Measurements from ENCODE around the gene VPS26B.
"Not testable (repeated sequence)": the region's sequence is repeated elsewhere in the genome, so short reads cannot be mapped to it uniquely, and the experiment has no call there.

Gene VPS26B

DNA sequence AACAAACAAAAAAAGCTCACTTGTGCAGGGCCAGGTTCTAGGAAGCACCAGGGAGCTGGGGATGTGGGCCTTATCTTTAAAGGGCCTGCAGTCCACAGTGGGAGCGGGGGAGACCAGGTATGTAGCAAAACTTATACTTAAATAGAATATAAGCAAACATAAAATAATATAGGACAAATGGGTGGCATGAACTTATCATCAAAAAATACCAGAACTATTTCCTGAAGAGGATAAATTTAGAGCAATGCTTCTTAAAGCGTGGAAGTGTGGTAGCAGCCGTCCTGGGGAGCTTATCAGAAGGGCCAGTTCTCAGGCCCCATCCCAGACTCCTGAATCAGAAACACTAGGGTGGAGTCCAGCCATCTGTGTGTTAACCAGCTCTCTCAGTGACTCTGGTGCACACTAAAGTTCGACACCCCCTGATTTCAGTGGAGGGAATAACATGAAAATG, 9.3 kb downstream of the VPS26B start:
- no peak for DNase-seq

DNA sequence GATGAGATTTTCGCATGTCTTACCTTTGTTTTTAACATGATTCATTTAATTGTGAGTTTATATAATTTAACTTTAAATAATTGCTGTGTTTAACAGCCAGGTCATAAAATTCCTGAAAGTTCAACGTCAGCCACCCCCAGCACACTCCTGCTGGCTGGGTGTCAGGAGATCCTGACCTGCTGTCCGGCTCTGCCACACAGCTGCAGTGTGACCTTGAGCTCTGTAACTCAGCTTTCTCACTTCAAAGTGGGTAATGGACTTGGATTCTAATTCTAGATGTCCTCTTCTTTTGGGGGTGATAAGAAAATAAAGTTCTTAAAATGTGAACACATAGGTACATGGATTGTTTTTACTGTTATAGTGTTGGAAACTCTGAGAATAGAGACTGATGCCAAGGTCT, 10.9 kb downstream of the VPS26B start:
- DNase-seq, result no peak

DNA sequence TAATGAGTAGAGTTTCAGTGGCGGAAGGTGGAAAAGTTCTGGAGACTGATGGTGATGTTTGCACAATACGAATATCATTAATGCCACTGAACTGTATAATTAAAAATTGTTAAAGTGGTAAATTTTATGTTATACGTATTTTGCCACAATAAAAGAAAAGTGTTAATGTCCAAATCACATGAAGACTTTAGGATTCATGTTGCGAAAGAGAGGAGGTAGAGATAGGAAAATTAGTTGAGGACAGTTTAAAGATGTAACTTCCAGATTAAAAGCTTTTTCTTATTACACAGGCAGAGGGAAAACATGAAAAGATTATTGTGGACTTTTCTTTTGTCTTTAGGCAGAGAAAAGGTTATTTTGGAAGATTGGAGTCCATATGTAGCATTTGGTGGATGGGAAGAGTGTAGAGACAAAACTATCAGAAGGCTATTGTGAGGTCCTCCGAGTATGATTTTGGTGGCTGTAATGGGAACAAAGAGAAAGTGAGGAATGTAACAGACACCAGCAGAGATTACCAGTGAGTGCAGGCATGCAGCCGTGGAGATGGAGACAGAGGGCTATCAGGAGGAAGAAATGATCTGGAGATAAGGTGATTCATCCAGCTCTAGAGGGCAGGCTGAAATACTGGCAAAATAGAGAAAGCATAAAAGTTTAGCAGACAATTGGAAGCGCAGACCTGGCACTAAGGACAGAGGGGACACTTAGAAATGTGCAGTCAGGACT, 12.5 kb downstream of the VPS26B start:
- no peak for DNase-seq

DNA sequence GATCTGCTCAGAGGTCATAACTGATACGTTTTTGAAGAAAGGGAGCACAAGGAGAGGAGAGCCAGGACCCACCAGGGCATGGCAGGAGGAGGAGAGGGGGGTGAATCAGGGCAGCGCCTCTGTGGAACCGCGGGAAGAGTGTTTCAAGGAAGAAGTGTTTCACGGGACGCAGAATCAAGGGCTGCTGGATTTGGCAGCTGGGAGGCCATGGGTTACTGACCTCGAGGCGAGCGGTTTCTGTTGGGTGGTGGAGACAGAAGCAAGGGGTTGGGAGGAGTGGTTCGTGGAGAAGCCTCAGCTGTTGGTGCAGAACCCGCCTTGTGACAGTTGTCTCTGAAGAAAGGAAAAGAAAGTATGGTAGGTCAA, 13.1 kb downstream of the VPS26B start:
- no peak for DNase-seq

DNA sequence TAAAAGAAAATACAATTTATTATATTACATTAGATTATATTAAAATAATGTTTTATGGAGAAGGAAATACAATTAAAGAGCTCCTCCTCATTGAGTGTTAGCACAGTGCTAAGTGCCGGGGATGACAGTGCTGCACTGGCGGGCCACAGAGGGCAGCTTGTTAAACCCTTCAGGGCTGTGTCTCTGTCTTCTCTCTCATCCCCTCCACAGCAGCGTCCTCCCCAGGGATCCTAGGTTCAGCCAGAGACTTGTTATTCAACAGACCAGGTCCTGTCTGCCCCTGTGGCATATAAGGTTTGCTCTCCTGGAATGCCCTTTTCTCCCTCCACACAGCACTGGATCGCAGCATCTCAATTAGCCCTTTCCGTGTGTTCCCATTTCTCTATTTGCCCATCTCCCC, 14.5 kb downstream of the VPS26B start:
- DNase-seq, result no peak

DNA sequence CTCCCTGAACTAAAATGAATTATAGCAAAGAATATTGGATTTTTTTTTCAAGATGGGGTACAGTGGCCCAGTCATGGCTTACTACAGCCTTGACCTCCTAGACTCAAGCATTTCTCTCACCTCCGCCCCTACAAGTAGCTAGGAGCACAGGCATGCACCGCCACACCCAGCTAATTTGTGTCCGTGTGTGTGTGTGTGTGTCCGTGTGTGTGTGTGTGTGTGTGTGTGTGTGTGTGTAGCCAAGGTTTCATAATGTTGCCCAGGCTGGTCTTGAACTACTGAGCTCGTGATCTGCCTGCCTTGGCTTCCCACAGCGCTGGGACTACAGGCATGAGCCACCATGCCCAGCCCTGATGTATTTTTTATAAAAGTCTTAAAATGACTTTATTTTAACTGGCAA, 16.1 kb downstream of the VPS26B start:
- DNase-seq, result no peak

DNA sequence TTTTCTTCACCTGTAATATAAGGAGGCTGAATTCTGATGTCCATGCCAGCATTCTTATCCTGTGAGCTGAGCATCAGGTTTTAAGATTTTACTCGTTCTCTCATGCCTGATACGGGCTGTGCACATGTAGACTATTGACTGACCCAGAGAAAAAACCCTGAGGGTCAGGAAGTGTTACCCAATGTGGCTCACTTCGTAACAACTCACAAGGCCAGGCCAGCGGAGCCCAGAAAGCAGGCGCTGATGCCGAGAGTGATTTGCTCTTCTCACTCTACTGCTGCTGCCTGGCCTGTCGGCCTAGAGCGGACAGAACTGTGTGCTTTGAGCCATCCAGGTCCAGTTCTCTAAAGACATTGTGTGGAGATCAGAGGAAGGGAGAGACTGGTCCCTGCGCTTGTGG, 17.9 kb downstream of the VPS26B start:
- no peak for DNase-seq

DNA sequence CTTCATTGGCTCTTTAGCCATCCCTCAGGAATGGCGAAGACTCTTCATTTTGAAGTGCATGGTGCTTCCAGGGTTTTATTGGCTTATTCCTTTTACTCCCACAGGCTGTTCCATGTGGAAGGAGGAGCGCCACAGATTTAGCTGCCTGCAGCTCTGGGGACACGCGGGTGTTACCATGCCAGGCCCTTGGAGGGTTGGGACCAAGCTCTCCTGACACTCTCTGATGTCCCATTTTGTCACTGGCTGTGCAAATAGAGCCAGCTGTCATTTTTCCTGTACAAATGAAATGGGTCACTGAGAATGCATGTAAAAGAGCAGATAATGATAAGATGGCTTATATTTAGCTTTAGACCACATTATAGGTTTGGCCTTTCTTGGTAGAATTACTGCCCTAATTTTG, 19.4 kb downstream of the VPS26B start:
- DNase-seq, result no peak

DNA sequence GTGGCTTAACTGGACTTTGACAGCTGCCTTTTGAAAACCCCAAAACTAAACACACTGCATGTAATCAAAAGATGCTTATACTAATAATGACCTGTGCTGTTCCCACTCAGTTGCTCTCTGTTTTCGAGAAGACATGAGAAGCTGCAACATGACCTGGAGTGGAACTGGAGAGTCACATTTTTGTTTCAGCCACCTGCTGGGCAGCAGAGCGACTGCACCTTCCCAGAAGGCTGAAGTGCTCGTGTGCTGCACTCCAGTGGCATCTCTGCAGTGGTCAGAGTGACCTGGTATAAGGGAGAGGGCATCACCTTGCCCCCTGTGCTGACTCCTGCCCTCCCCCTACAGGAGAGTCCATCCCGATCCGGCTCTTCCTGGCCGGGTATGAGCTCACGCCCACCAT, 20.1 kb downstream of the VPS26B start:
- no peak for DNase-seq

DNA sequence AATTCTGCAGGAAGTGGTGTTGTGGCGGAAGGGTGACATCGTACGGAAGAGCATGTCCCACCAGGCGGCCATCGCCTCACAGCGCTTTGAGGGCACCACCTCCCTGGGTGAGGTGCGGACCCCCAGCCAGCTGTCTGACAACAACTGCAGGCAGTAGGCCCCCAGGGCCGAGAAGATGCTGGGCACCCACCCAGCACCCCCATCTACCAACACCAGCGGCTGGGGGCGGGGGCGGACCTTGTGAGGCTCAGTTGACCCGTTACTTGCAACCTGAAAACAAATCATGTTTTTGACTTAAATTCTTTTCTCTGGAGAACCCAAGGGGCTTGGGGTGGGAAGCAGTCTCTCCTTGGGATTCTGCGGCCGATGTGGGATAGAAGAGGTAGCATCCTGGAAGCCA, 21.0 kb downstream of the VPS26B start:
- DNase-seq, result no peak

DNA sequence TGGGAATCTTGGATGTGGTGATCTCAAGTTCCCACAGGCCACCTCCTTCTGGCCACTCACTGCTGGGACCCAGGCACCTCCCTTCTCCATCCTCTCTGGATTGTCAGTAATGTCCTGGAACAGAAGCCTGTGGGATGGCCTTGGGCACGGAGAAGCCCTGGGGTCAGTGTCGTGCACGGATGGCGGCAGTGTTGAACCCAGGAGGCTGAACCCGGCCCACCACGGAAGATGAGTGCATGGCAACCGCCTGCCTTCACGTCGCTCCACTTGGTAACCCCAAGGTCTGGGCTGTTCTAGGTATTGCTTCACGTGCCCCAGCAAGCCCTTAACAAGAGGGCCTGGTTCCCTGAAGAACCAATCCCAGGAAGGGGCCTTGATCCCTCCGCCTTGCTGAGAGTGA, 21.6 kb downstream of the VPS26B start:
- DNase-seq, result no peak

DNA sequence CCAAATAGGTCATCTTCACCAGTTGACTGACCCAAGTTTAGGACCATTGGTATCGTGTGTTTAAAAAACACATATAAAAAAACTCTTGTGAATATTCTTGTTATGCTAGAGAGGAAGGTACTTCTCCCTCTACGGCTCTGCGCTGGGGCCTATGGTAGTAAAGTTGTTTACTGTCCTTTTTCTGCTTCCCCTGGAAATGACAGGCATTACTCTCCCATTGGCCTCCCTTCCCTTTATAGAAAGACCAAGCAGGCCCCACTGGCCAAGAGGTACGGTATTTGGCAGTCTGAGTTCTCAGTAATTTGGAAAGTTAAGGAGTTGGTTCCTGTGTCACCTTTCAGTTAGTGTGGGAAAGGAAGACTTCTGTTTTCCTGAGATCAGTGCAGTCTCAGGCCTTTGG, 22.2 kb downstream of the VPS26B start:
- no peak for DNase-seq

DNA sequence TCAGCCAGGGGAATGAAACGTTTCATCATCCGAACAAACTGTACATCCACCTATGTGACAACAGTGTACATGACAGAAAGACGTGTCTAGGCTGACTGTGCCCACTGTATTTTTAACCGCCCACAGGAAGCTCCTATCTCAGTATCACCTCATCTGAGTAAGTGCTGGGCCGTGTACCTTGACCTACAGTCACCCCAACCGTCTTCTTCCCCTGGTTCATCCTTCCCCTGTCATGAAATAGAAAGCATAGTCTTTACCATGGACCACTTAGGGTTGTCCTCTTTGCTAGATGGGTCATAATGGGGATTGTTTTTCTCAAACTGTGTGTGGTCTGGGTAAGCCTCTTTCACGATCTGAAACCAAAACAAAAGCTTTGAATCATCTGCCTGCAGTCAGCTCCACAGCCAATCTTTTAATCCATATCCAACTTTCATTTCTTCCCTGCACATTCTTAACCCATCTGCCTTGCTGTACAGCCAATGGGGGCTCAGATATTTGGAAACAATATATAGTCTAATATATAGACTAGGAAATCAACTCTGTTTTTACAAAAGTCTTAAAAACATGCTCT, 24.5 kb downstream of the VPS26B start:
- DNase-seq, result no peak

DNA sequence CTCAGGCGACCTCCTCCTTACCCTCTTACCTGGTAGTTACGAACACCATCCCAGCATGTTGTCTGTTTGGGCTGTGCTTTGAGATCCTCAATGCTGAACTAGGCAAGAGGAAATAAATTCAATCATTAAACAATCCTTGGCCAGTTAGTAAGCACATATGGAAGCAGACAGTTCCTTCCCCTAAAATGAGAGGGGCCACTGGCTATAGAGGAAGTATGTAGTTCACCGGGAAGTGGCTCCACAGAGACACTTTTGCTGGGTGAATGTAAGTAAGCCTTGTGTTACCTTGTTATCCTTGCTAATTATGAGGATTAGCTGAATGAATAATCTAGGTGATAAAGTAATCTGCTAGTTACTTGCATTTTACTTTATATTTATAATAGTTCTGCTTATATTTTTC, 25.8 kb downstream of the VPS26B start:
- DNase-seq, result no peak

DNA sequence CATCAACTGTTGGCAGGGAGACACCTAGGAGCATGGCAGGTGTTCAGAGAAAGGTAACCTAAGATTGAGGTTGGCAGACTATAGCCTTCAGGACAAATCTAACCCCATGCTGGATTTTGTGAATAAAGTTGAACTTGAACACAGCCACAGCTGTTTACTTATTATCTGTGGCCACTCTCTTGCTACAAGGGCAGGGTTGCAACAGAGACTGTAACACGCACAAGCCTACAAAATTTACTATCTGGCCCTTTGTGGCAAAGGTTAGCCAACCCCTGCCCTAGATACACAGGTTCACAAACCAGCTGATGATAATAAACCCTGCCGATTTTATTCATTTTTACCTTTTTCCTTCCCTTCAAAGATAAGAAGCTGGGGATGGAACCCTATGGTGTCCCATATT, 26.2 kb downstream of the VPS26B start:
- DNase-seq, result no peak

DNA sequence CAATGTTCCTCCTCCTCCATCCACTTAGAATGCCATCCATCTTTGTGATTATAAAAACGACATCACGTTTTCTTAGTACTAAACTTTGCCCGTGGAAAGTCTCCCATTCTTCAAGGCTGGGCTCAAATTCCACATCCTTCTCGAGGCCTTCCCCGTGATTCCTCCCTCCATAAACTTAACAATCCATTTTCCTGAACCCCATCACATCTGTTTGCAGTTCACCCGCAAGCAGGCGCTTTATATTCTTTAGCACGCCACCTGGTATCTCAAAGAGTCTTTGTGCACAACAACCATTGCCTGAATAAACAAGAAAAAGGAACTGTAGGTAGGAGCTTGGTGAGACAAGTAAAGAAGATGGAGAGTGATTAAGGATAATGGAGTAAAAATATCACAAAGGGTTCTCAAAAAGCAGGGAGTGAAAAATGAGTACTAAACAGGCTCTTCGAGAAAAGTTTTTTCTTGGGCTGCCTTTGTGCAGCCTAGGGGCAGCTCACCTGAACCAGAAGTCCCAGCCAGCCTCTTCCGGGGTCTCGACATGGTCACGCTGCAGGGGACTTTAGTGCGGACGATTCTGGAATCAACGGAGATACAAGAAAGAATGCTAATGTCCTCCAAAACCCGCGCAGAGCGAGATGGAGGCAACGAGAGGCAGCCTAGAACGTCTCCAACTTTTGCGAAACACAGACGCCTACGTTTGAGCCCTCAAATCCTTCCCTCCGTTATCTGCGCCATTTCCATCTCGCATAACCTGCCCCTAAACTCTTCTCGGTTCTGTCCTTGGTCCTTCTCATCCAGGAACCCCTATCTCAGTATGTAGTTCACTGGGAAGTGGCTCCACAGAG, 28.1 kb downstream of the VPS26B start:
- no peak for DNase-seq

DNA sequence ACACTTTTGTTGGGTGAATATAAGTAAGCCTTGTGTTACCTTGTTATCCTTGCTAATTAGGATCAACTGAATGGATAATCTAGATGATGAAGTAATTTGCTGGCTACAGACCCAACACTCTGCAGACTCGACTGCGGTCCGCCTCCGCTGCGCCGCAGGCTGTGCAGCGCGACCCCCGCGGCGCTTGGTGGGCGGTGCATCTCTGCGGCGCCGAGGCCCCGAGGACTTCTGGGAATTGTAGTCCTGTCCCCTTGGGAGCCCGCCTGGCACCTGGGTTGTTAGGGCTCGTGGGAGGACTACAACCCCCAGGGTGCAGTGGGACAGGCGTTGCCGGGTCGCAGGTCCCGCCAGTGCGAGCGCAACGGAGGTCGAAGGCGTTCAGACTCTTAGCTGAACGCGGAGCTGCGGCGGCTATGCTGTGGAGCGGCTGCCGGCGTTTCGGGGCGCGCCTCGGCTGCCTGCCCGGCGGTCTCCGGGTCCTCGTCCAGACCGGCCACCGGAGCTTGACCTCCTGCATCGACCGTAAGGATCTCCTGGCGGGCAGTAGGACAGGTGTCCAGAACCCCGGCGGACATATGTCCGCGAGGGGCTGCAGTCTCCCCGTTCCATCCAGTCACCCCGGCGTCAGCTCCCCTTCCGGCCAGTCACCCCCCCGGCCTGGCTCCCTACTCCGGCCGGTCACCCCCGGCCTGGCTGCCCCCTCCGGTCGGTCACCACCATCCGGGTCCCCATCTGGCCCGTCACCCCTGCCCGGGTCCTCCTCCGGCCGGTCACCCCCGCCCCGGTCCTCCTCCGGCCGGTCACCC, 28.9 kb downstream of the VPS26B start, which contains the start of the genes ACAD8 and THYN1:
Gene ACAD8 (plus strand): TSS at position 381 of the 806 bp plus-strand sequence. CDS start 33 bp downstream, at position 414.
Gene THYN1 (minus strand): TSS at position 165 of the 806 bp plus-strand sequence. CDS start 470 bp downstream, outside the sequence.
- DNase-seq, result peak; percentile 88

DNA sequence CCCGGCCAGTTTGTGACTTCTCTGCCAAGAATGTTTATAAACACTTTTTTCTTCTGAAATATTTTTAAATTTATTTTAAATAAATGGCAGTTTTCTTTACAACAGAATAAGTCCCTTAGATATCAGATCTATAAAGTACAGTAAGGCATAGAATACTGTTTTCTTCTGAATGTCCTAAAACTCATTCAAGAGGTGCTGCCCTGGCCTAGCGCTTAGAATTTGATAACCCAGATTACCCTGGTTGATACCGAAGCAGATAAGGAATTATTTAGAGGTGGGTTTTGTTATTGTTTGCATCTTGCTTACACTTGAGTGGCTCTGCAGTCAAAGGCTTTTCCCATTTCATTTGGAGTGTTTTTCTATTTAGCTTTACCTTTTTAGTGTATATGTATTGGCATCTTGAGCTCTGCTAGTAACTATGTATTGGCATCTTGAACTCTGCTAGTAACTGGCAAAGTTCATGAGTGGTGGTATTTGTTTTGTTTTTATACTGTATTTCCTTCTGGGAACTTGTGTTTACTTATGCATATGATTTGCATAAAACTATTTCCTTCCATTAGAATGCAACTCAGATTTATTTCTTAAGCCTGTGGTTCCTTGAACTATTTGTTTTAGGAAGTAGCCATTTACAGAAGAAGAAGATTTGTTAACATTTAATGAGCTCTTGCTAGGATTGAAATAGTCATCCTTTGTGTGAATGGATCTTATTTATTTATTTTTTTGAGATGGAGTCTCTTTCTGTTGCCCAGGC, 30.1 kb downstream of the VPS26B start:
- no peak for DNase-seq

DNA sequence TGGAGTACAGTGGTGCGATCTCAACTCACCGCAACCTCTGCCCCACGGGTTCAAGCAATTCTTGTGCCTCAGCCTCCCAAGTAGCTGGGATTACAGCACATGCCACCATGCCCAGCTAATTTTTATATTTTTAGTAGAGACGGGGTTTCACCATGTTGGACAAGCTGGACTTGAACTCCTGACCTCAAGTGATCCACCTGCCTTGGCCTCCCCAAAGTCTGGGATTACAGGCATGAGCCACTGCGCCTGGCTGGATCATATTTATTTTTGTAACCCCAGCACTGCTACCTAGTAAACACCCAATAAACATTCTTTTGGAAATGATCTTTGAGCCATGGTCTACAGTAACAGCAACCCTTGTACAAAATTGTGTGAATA, 30.7 kb downstream of the VPS26B start:
- DNase-seq, result not testable (repeated sequence)

DNA sequence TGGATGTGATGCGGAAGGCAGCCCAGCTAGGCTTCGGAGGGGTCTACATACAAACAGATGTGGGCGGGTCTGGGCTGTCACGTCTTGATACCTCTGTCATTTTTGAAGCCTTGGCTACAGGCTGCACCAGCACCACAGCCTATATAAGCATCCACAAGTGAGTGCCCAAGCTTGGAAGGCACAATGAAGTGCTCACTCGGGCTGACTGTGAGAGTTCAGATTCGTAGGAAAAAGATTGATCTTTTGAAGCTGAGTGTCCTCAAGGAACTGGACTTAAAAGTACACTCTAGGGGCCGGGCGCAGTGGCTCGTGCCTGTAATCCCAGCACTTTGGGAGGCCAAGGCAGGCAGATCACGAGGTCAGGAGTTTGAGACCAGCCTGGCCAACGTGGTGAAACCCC, 32.6 kb downstream of the VPS26B start:
- DNase-seq, result no peak

DNA sequence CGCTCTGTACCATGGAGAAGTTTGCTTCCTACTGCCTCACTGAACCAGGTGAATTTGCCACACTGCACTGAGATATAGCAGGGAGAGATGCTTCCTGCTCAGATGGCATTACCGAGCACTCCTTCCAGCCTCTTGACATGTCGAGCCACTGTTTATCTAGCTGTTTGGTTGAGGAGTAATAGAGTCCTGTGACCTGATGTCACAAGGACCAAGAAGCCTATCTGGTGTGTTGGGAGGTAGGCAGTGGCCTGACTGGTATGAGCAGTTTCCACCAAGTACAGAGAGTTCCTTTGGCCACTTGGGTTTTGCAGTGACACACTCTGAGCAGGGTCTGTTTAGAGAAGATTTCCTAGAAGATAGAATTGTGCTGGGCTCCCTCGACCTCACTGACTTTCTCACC, 34.1 kb downstream of the VPS26B start:
- DNase-seq, result no peak

DNA sequence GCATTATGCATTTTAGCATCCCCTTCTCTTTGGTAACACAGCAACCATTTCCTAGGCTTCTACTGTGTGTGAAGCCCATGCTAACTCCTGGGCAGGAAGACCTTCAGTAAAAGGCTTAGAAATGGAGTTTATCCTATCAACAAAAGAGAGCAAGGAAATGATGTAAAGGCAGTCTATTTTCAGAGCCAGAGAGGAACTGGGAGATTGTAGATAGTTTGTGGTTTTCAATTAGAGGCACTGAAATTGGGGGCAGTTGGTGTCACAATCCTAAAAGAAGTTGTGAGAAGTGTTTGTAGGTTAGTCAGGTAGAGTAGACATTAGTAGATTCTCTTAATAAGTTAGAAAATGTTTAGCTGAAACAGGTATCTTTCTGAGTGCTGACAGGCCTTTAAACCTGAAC, 36.0 kb downstream of the VPS26B start:
- no peak for DNase-seq

All from NCI-H187 treated with DMSO at 0.1 percent for 48 hours (cell line).